ENCODE results near the gene NAT14.
A peak's percentile ranks its signal among the peaks of the same experiment; 100 is the strongest.

DNA sequence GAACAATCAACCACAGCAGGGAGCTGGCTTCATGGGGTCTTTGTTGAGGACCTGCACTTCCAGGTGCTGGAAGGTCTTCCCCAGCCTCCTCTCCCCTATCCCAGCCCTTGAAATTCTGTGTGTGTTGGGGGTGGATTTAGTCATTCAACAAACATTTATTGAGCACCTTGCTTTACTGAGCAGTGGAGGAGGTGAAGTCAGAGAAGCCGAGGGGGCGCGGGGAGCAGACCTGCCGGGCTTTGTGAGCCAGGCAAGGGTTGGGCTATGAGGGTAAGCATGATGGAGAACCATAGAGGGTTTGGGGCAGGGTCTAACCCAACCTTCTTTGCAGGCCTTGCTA, 17.0 kb upstream of the NAT14 start:
- TF ChIP-seq, protein P1, sequence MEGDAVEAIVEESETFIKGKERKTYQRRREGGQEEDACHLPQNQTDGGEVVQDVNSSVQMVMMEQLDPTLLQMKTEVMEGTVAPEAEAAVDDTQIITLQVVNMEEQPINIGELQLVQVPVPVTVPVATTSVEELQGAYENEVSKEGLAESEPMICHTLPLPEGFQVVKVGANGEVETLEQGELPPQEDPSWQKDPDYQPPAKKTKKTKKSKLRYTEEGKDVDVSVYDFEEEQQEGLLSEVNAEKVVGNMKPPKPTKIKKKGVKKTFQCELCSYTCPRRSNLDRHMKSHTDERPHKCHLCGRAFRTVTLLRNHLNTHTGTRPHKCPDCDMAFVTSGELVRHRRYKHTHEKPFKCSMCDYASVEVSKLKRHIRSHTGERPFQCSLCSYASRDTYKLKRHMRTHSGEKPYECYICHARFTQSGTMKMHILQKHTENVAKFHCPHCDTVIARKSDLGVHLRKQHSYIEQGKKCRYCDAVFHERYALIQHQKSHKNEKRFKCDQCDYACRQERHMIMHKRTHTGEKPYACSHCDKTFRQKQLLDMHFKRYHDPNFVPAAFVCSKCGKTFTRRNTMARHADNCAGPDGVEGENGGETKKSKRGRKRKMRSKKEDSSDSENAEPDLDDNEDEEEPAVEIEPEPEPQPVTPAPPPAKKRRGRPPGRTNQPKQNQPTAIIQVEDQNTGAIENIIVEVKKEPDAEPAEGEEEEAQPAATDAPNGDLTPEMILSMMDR (IDR thresholded peaks at IDR 0.05; ENCODE audit: low read length), result 0 out of 2 replicates have a peak, but pooled peaks have one; percentile 7
- TF ChIP-seq EZH2 (optimal IDR thresholded peaks at IDR 0.05; ENCODE audit: low read depth, low read length), result no peak

All from MM.1S (cell line).